MM.1S (cell line): ENCODE results near the gene TSPEAR.

Source experiments
- EZH2 ChIP-seq: fragments of 300-600 bp; sonication (generic); optimal IDR thresholded peaks from 2 replicates; pipeline ENCODE3; 2017; ENCODE audit warnings: low read depth, mild to moderate bottlenecking, antibody characterized with exemption, low read length, mixed read lengths
- EZH2phosphoT487 ChIP-seq: fragments of 300-600 bp; sonication (generic); IDR thresholded peaks from 2 replicates; pipeline ENCODE4 v1.6.1; 2018; ENCODE audit warnings: antibody characterized with exemption, low read length
- TF ChIP-seq, protein P1 (sequence below): fragments of 300-600 bp; sonication (generic); IDR thresholded peaks from 2 replicates; pipeline ENCODE4 v1.5.1; 2016; ENCODE audit warnings: antibody characterized with exemption, low read length, mixed read lengths

DNA sequence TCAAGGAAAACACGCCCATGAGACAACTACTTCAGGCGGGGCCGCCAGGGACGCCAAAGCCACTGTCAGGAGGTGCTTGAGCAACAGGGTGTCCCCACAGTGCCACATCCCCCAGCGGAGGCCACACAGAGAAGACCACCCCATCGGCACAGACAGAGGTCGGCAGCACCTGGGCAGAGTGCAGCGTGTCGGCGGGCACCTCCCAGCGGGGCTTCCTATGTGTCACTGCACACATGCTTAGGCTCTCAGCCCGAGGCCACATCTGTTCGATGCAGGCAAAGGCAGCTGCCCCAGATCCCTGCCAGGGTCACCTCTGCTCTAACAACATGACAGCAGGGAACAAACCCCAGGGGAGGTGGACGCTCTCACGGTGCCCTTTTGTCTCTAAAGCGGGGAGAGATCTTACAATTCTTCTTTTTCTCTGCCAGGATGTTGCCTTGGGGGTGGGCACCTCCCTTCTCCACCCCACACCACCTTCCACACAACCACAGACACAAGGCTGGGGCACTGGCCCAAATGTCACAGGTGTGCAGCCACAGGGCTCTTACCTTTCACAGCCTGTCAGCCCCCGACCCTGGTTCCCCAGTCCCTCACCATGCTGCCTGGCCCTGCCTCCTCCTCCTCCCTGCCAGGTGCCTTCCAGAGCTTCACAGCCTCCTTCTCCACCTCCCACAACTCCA lies 95.3 kb downstream of the TSPEAR start:
- TF ChIP-seq, protein P1, sequence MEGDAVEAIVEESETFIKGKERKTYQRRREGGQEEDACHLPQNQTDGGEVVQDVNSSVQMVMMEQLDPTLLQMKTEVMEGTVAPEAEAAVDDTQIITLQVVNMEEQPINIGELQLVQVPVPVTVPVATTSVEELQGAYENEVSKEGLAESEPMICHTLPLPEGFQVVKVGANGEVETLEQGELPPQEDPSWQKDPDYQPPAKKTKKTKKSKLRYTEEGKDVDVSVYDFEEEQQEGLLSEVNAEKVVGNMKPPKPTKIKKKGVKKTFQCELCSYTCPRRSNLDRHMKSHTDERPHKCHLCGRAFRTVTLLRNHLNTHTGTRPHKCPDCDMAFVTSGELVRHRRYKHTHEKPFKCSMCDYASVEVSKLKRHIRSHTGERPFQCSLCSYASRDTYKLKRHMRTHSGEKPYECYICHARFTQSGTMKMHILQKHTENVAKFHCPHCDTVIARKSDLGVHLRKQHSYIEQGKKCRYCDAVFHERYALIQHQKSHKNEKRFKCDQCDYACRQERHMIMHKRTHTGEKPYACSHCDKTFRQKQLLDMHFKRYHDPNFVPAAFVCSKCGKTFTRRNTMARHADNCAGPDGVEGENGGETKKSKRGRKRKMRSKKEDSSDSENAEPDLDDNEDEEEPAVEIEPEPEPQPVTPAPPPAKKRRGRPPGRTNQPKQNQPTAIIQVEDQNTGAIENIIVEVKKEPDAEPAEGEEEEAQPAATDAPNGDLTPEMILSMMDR: no peak
- TF ChIP-seq EZH2 (no peak), EZH2phosphoT487 (no peak)
